DMS 273 treated with DMSO at 0.1 percent for 48 hours (cell line): ENCODE data around the gene CATSPERE.
"Not testable (repeated sequence)": the region's sequence is repeated elsewhere in the genome, so short reads cannot be mapped to it uniquely, and the experiment has no call there.

Experiments used
- DNase-seq: peaks from one replicate; lab custom pipeline; 2025; lab: John Stamatoyannopoulos, UW

CATSPERE gene

GRCh38 chr1:244545511-244545910, 84.4 kb downstream of the CATSPERE start:
- DNase-seq, result no peak

DNA sequence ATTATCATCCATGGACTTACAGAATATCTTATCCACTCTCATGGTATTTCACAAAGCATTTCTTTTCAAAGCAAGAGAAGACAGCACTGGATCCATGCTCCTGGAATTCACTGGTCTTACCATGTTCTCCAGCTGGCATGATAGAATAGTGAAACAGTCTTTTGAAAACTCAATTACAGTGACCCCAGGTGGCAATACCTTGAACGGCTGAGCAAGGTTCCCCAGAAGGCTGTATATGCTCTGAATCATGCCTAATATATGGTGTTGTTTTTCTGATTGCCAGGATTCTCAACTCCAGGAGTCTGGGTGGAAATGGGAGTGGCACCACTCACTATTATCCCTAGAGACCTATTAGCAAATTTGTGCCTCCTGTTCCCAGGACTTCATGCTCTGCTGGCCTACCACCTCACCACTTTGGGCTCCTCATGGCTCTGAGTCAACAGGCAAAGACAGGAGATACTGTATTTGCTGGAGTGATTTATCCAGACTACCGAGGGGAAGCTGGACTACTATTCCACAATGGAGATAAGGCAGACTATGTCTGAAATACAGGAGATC, 87.6 kb downstream of the CATSPERE start:
- DNase-seq, result no peak

DNA sequence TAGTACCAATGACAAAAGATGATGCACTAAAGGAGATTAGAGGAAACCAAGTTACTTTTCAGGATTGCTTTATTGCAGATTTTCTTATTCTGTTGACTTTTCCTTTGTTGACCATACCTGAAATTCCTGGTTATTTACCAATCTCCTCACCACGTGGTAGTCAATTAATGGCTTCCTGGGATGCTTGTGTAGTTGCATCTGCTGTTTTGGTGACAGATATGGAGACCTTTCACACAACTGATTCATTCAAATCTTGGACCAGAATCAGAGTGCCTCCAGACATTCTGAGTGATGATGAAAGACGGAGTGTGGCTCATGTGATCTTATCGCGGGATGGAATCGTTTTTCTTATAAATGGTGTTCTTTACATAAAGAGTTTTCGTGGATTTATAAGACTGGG, 91.3 kb downstream of the CATSPERE start:
- DNase-seq, result no peak

- no peak for DNase-seq
Observed at GRCh38 chr1:244556263-244556662, 95.2 kb downstream of the CATSPERE start.

- no peak for DNase-seq
Observed at GRCh38 chr1:244557565-244557964, 96.5 kb downstream of the CATSPERE start.

GRCh38 chr1:244559561-244559960, 98.5 kb downstream of the CATSPERE start:
- no peak for DNase-seq

- not testable (repeated sequence) for DNase-seq
Observed at GRCh38 chr1:244562877-244563276, 101.8 kb downstream of the CATSPERE start.

- DNase-seq, result no peak
Observed at GRCh38 chr1:244573768-244574167, 112.7 kb downstream of the CATSPERE start.

GRCh38 chr1:244576259-244576892, 115.3 kb downstream of the CATSPERE start:
- no peak for DNase-seq

DNA sequence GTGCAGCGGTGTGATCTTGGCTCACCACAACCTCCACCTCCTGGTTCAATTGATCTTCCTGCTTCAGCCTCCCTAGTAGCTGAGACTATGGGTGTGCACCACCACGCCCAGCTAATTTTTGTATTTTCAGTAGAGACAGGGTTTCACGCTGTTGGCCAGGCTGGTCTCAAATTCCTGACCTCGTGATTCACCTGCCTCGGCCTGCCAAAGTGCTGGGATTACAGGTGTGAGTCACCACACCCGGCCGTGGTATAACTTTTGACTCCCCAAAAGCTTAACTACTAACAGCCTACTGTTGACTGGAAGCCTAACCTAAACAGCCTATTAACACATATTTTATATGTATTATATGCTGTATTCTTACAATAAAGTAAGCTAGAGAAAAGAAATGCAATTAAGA, 117.1 kb downstream of the CATSPERE start:
- DNase-seq, result not testable (repeated sequence)

GRCh38 chr1:244583358-244583982, 122.4 kb downstream of the CATSPERE start:
- no peak for DNase-seq

GRCh38 chr1:244585867-244586266, 124.8 kb downstream of the CATSPERE start:
- DNase-seq, result no peak

- no peak for DNase-seq
Observed at GRCh38 chr1:244590670-244591069, 129.6 kb downstream of the CATSPERE start.

GRCh38 chr1:244598611-244599010, 137.5 kb downstream of the CATSPERE start:
- DNase-seq, result no peak

DNA sequence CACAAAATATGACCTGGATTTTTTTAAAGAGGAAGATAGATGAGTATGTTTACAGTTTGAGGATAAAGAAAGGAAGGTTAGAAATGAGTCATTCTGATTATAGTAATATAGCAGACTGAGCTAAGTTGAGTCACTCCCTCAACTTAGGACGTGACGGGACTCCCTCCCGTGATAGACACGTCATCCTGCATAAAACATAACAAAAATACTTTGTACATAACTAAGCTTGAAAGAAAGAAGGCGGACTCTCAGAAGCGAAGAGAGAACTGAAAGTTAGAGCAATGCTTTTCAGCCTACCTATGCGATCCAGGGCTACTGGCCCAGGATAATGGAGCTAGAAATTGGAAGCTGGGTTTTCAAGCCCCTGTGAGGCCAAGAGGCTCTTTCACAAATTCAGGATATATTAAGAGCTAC, 138.9 kb downstream of the CATSPERE start:
- no peak for DNase-seq

GRCh38 chr1:244601336-244601735, 140.3 kb downstream of the CATSPERE start:
- DNase-seq, result no peak

GRCh38 chr1:244603498-244603897, 142.4 kb downstream of the CATSPERE start:
- DNase-seq, result no peak

- no peak for DNase-seq
Observed at GRCh38 chr1:244605835-244606370, 144.8 kb downstream of the CATSPERE start.

DNA sequence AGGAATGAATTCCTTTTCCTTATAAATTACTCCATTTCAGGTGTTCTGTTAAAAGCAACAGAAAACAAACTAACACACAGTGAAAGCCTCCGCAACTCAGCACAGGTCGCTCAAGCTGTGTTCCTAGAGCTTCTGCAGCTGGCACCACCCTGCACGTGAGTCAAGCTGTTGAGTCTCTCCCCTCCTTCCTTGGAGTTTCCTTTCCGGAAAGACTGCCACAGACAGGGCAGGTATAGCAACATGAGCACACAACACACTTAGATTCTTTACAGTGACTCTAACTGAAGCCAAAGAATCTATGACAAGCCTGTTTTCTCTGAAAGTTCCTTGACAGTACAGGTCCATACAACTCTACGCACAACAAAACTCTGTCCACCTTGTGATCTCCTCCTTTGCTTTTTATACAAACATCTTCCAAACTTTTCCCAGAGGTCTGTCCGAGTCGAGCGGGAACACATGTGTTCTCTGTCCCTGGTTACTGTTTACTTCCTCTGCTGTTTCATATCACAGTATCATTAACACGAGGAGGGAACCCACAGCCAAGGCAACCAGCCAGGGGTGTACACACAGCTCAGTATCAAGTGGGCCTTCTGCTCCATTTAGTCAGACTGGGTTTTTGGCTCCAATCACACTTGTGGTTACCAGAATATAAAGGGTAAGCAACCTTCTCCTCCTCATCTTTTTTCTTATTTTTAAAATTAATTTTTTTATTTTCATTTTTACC, 153.2 kb downstream of the CATSPERE start:
- DNase-seq, result no peak

- no peak for DNase-seq
Observed at GRCh38 chr1:244614879-244615278, 153.8 kb downstream of the CATSPERE start.

- DNase-seq, result no peak
Observed at GRCh38 chr1:244615301-244615700, 154.2 kb downstream of the CATSPERE start.

DNA sequence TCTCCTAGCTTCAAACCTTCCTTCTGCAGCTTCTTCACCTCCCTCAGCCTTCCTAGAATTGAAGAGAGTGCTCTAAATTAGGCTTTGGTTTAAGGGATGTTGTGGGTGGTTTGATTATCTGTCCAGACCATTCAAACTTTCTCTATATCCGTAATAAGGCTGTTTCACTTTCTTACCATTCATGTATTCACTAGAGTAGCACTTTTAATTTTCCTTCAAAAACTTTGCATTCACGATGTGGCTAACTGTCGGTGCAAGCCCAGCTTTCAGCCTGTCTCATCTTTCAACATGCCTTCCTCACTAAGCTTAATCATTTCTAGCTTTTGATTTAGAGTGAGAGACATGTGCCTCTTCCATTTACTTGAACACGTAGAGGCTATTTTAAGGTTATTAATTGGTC, 165.6 kb downstream of the CATSPERE start:
- DNase-seq, result no peak

DNA sequence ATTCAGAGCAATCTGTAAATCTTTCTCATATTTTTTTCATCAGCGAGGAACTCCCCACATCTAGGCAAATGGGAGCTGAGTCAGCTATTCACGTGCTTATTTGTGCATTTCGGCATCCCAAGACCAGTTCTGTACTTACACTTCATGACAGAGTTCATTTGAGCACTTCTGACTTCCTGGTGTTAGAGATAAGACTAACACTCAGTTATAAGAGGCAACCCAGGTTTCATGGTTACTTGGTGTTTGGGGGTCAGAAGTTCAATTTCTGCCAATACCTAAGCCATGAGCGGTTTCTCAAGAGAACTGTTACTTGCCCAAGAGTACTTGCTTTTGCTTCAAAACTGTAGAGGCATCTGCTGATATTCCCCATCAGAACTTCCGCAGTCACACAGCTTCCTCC, 167.7 kb downstream of the CATSPERE start:
- no peak for DNase-seq
